HCT116 (cell line): ENCODE data around the gene CXCL5. TPM values are rescaled to one million over a fixed set of nuclear protein-coding genes. Genes with fewer than 3 reads are reported as not detected.

ENCODE experiments used
- ATAC-seq: fragments of 200-7000 bp; cut with Tn5 transposase; 2 replicates; pipeline ENCODE4 v1.9.1; 2020; ENCODE audit warnings: mild to moderate bottlenecking, moderate library complexity
- BruUV-seq: library from RNA; stranded (reverse); fragments of 400-500 nt; replicated peaks from 2 replicates; lab custom pipeline; 2021; lab: Mats Ljungman, UMichigan
- CTCF ChIA-PET: fragments of 300-600 bp; sonication (Branson Sonifier 250); formaldehyde crosslinking; loops from one replicate; lab custom pipeline; 2021; ENCODE audit warnings: antibody characterized with exemption; lab: Charles Lee
- POLR2A ChIA-PET: fragments of 300-600, 350-600 bp; sonication (Branson Sonifier 250); formaldehyde crosslinking; loops from one replicate; lab custom pipeline; 2021; ENCODE audit warnings: antibody characterized with exemption; lab: Charles Lee
- RAD21 ChIA-PET, 2 experiments: fragments of 300-600 bp; sonication (Branson Sonifier 250); formaldehyde crosslinking; loops; one replicate each; lab custom pipeline; 2023; ENCODE audit warnings: low total read pairs in 2 of 2; ENCODE audit not compliant: uncharacterized antibody in 2 of 2, unreplicated experiment in 2 of 2, low non-redundant PET in 1 of 2; lab: Charles Lee
- DNase-seq: peaks from one replicate; pipeline ENCODE4 v3.0.0-alpha.2; 2010; ENCODE audit warnings: low read depth, low spot score
- H2AFZ ChIP-seq: fragments of 200-600 bp; shearing (Covaris generic), sonication (generic); 2 replicates; pipeline ENCODE4 v1.6.1; 2017; ENCODE audit warnings: low read depth, mixed run types, mixed read lengths, antibody characterized with exemption, low read length; ENCODE audit not compliant: poor library complexity, severe bottlenecking
- H3K27ac ChIP-seq: 2 replicates; pipeline ENCODE4 v1.5.1; 2012; ENCODE audit warnings: low read depth, low read length
- H3K27me3 ChIP-seq: fragments of 200-600 bp; sonication (generic); 2 replicates; pipeline ENCODE4 v1.6.1; 2016; ENCODE audit warnings: mixed run types, low read length, mixed read lengths; ENCODE audit not compliant: insufficient read depth
- H3K36me3 ChIP-seq, 2 experiments: fragments of 200-500 bp in 1 of 2; fragments of 200-600 bp in 1 of 2; sonication (Bioruptor generic) in 1 of 2; sonication (generic) in 1 of 2; 2 replicates each; pipeline versions ENCODE4 v1.5.1 to v1.6.1; 2014 to 2016; ENCODE audit warnings: low read length in 2 of 2, inconsistent platforms in 1 of 2, mixed read lengths in 1 of 2, mixed run types in 1 of 2; ENCODE audit not compliant: insufficient read depth in 2 of 2, control insufficient read depth in 1 of 2
- H3K4me1 ChIP-seq, 2 experiments: fragments of 200-600 bp in 1 of 2; sonication (generic) in 1 of 2; 2 replicates each; pipeline versions ENCODE4 v1.5.1 to v1.6.1; 2012 to 2017; ENCODE audit warnings: low read length in 2 of 2, inconsistent platforms in 1 of 2, mild to moderate bottlenecking in 1 of 2, mixed read lengths in 1 of 2, mixed run types in 1 of 2, moderate library complexity in 1 of 2; ENCODE audit not compliant: insufficient read depth in 2 of 2, control insufficient read depth in 1 of 2
- H3K4me2 ChIP-seq: fragments of 200-600 bp; sonication (generic); 2 replicates; pipeline ENCODE4 v1.6.1; 2017; ENCODE audit warnings: mixed run types, low read length, mixed read lengths
- H3K4me3 ChIP-seq, 2 experiments: fragments of 200-600 bp in 1 of 2; sonication (generic) in 1 of 2; replicated peaks in 1 of 2; 2 replicates each; pipeline ENCODE4 v1.5.1; 2011 to 2016; ENCODE audit warnings: low read length in 2 of 2, control low read depth in 1 of 2, low read depth in 1 of 2, mild to moderate bottlenecking in 1 of 2, mixed read lengths in 1 of 2, mixed run types in 1 of 2
- H3K79me2 ChIP-seq: fragments of 200-600 bp; sonication (generic); 2 replicates; pipeline ENCODE4 v1.6.1; 2017; ENCODE audit warnings: mild to moderate bottlenecking, mixed run types, low read length, moderate library complexity, mixed read lengths; ENCODE audit not compliant: insufficient read depth
- H3K9ac ChIP-seq: fragments of 200-600 bp; sonication (generic); 2 replicates; pipeline ENCODE4 v1.6.1; 2016; ENCODE audit warnings: low read length, mixed read lengths
- H3K9me2 ChIP-seq: fragments of 200-600 bp; sonication (generic), shearing (Covaris generic); 2 replicates; pipeline ENCODE4 v1.6.1; 2017; ENCODE audit warnings: mixed run types, mild to moderate bottlenecking, moderate library complexity; ENCODE audit not compliant: insufficient read depth
- H3K9me3 ChIP-seq, 2 experiments: fragments of 200-500 bp in 1 of 2; fragments of 200-600 bp in 1 of 2; sonication (Bioruptor generic) in 1 of 2; sonication (generic) in 1 of 2; 2 replicates each; pipeline ENCODE4 v1.6.1; 2014 to 2017; ENCODE audit warnings: low read length in 2 of 2, mixed read lengths in 2 of 2, inconsistent platforms in 1 of 2, low read depth in 1 of 2, mild to moderate bottlenecking in 1 of 2, mixed run types in 1 of 2, moderate library complexity in 1 of 2; ENCODE audit not compliant: control insufficient read depth in 1 of 2, insufficient read depth in 1 of 2
- H4K20me1 ChIP-seq: fragments of 200-600 bp; sonication (generic), shearing (Covaris generic); 2 replicates; pipeline ENCODE4 v1.6.1; 2017; ENCODE audit warnings: mixed run types, mild to moderate bottlenecking, moderate library complexity; ENCODE audit not compliant: insufficient read depth
- ATF3 ChIP-seq: IDR thresholded peaks from 2 replicates; pipeline ENCODE4 v1.6.1; 2012
- CEBPB ChIP-seq: IDR thresholded peaks from 2 replicates; pipeline ENCODE4 v1.6.1; 2012; ENCODE audit warnings: low read depth
- CTCF ChIP-seq, 3 experiments: fragments of 200-600 bp in 1 of 3; sonication (generic) in 1 of 3; IDR thresholded peaks in 2 of 3; conservative IDR thresholded peaks in 1 of 3; 2 replicates each; pipeline ENCODE4 v1.5.1; 2012 to 2017; ENCODE audit warnings: low read depth in 2 of 3, low read length in 2 of 3, antibody characterized with exemption in 1 of 3, borderline replicate concordance in 1 of 3, control low read depth in 1 of 3, mild to moderate bottlenecking in 1 of 3, mixed read lengths in 1 of 3, mixed run types in 1 of 3, moderate library complexity in 1 of 3; ENCODE audit not compliant: insufficient read depth in 1 of 3
- EGR1 ChIP-seq: IDR thresholded peaks from 2 replicates; pipeline ENCODE4 v1.6.1; 2012; ENCODE audit warnings: low read depth
- EZH2 ChIP-seq: fragments of 200-600 bp; sonication (generic); IDR thresholded peaks from 2 replicates; pipeline ENCODE4 v1.6.1; 2017; ENCODE audit warnings: antibody characterized with exemption, mixed run types
- JUND ChIP-seq: IDR thresholded peaks from 2 replicates; pipeline ENCODE4 v1.6.1; 2012
- MAX ChIP-seq: IDR thresholded peaks from 2 replicates; pipeline ENCODE4 v1.6.1; 2012
- POLR2A ChIP-seq: IDR thresholded peaks from 2 replicates; pipeline ENCODE4 v1.7.0; 2011; ENCODE audit warnings: borderline replicate concordance; ENCODE audit not compliant: insufficient read depth, insufficient read length; ENCODE audit errors: extremely low read depth
- POLR2AphosphoS5 ChIP-seq: IDR thresholded peaks from 2 replicates; pipeline ENCODE4 v1.6.1; 2011; ENCODE audit warnings: mild to moderate bottlenecking, low read depth, low read length, moderate library complexity
- REST ChIP-seq: IDR thresholded peaks from 2 replicates; pipeline ENCODE4 v1.6.1; 2012; ENCODE audit warnings: low read depth
- SP1 ChIP-seq: IDR thresholded peaks from 2 replicates; pipeline ENCODE4 v1.6.1; 2012; ENCODE audit warnings: low read depth
- TCF7L2 ChIP-seq: IDR thresholded peaks from 2 replicates; pipeline ENCODE4 v1.7.0; 2011; ENCODE audit warnings: borderline replicate concordance, inconsistent platforms; ENCODE audit not compliant: insufficient read depth, insufficient read length; ENCODE audit errors: extremely low read depth
- ZFX ChIP-seq: fragments of 450-650 bp; IDR thresholded peaks from 2 replicates; pipeline ENCODE4 v1.6.1; 2017
- intact Hi-C: fragments of 100-400 bp; cut with micrococcal nuclease; formaldehyde crosslinking; loops from 2 replicates; pipeline ENCODE4 v1.10.0; 2022
- total RNA-seq: library from RNA; stranded (reverse); gene quantifications from one replicate; pipeline ENCODE4 v1.2.1, GENCODE V29; 2021; ENCODE audit not compliant: unreplicated experiment

The CXCL5 gene
- total RNA-seq, 1 experiment from 2014 or later = not detected

GRCh38 chr4:74041418-74041817 lies 42.9 kb upstream of the CXCL5 start:
- H4K20me1 ChIP-seq = no peaks in the 10 kb centered on the region
- RAD21 ChIA-PET = no interaction called here
- TF ChIP-seq ATF3 (no peak), CTCF (IDR thresholded peaks at IDR 0.05 in 2 of 3, conservative IDR thresholded peaks at IDR 0.05 in 1 of 3; ENCODE audit: borderline replicate concordance in 1 of 3, insufficient read depth in 1 of 3, low read depth in 2 of 3, low read length in 2 of 3) (no peak), ZFX (no peak), SP1 (no peak), POLR2A (no peak)
- TF ChIP-seq, all 23 proteins: peak for 0
- H3K36me3 ChIP-seq = no peaks in the 10 kb centered on the region
- no peak overlapping the region for H2AFZ ChIP-seq
- H3K9me2 ChIP-seq = no peaks in the 10 kb centered on the region
- no peak for DNase-seq
- H3K27ac ChIP-seq = no peak overlapping the region
- peaks cover 0 to 19% of the 10 kb centered on the region in 2 experiments; a peak in 2 of 4 replicates for H3K4me1 ChIP-seq
- intact Hi-C loops = no loop called here
- H3K9me3 ChIP-seq = no peaks in the 10 kb centered on the region
- CTCF ChIA-PET = interaction anchor here (1.3 kb wide), 1 partner anchor 14 kb away, joined by 3 read pairs; no protein-coding TSS in a partner anchor
- POLR2A ChIA-PET = no interaction called here
- no peak overlapping the region for H3K4me3 ChIP-seq
- H3K9ac ChIP-seq = no peak overlapping the region
- H3K4me2 ChIP-seq = no peak overlapping the region
- no peaks in the 10 kb centered on the region for H3K79me2 ChIP-seq
- BruUV-seq = no TSS peak
- no peak for ATAC-seq
- H3K27me3 ChIP-seq = no peaks in the 10 kb centered on the region

- intact Hi-C loops = loop anchor here (2.0 to 10.0 kb wide), 4 partner anchors 95 to 365 kb away; no protein-coding TSS in a partner anchor
- H3K9ac ChIP-seq = peak overlapping the region; percentile 61
- no peaks in the 10 kb centered on the region for H3K36me3 ChIP-seq
- H3K27me3 ChIP-seq = no peaks in the 10 kb centered on the region
- no peak for DNase-seq
- no peaks in the 10 kb centered on the region for H4K20me1 ChIP-seq
- peaks cover 0 to 12% of the 10 kb centered on the region in 2 experiments; a peak in 2 of 4 replicates for H3K4me1 ChIP-seq
- H2AFZ ChIP-seq = peak overlapping the region; percentile 97
- ChIA-PET RAD21 (no interaction called here), CTCF (interaction anchor here (0.9 to 1.7 kb wide), 6 partner anchors 11 to 95 kb away, joined by 3 to 10 read pairs (median 5); no protein-coding TSS in a partner anchor), POLR2A (interaction anchor here (1.3 to 2.0 kb wide), 3 partner anchors 16 to 70 kb away, joined by 3 to 6 read pairs (median 3); no protein-coding TSS in a partner anchor)
- H3K9me2 ChIP-seq = no peaks in the 10 kb centered on the region
- H3K79me2 ChIP-seq = no peaks in the 10 kb centered on the region
- TSS peak; percentile 89 for BruUV-seq
- no peaks in the 10 kb centered on the region for H3K9me3 ChIP-seq
- H3K4me2 ChIP-seq = peak overlapping the region; percentile 95
- no peak overlapping the region for H3K27ac ChIP-seq
- H3K4me3 ChIP-seq = peak overlapping the region; percentile 73 to 78
- no peak for ATAC-seq
- TF ChIP-seq POLR2AphosphoS5 (no peak), MAX (no peak), SP1 (no peak), REST (no peak), TCF7L2 (no peak), CEBPB (no peak), EGR1 (no peak), EZH2 (no peak), ZFX (no peak), JUND (no peak)
These were observed 40.9 kb upstream of the CXCL5 start for GRCh38 chr4:74039315-74039763.
